ENCODE data around the gene SNX11. TPM values are rescaled to one million over a fixed set of nuclear protein-coding genes. Genes with fewer than 3 reads are reported as not detected.

The SNX11 gene
- total and polyA plus RNA-seq, 2 donors (not counting 1 experiment from before 2014, with no cell fraction given), result 12.6 to 17.7 TPM

GRCh38 chr17:48128400-48128799 is 20.8 kb downstream of the SNX11 start:
- Histone ChIP-seq H3K4me2 (ENCODE audit: extremely low read depth, insufficient read depth, low read length) (no peak overlapping the region), H4K20me1 (ENCODE audit: control insufficient read depth, extremely low read depth, insufficient read depth, low read length) (no peaks in the 10 kb centered on the region), H3K4me1 (ENCODE audit: control insufficient read depth, extremely low read depth, insufficient read depth, low read length) (no peaks in the 10 kb centered on the region), H3K9ac (ENCODE audit: insufficient read depth, low read length) (no peak overlapping the region), H3K4me3 (replicated peaks in 1 of 4; ENCODE audit: control extremely low read depth in 1 of 4, insufficient read depth in 1 of 4, low read depth in 3 of 4, low read length in 4 of 4) (no peak overlapping the region), H3K36me3 (ENCODE audit: control insufficient read depth, insufficient read depth, low read length) (no peaks in the 10 kb centered on the region), H3K27ac (ENCODE audit: insufficient read depth, low read length) (no peak overlapping the region), H3K9me3 (ENCODE audit: control insufficient read depth, insufficient read depth, low read depth, low read length) (no peaks in the 10 kb centered on the region), H3K27me3 (ENCODE audit: control insufficient read depth, insufficient read depth, low read length) (peaks cover 6% of the 10 kb centered on the region), H2AFZ (ENCODE audit: low read length) (no peak overlapping the region), H3K79me2 (ENCODE audit: control insufficient read depth, insufficient read depth, low read length) (no peaks in the 10 kb centered on the region)
- TF ChIP-seq CTCF (conservative IDR thresholded peaks at IDR 0.05 in 1 of 2, IDR thresholded peaks at IDR 0.05 in 1 of 2; ENCODE audit: low read depth in 1 of 2, low read length in 2 of 2), result no peak
- TF ChIP-seq EZH2 (IDR thresholded peaks at IDR 0.05; ENCODE audit: low read length, missing control alignments), result no peak
- DNase-seq (ENCODE audit: low read depth in 2 of 2), result no peak

- Histone ChIP-seq H4K20me1 (ENCODE audit: control insufficient read depth, extremely low read depth, insufficient read depth, low read length) (no peaks in the 10 kb centered on the region), H3K9me3 (ENCODE audit: control insufficient read depth, insufficient read depth, low read depth, low read length) (no peaks in the 10 kb centered on the region), H3K4me1 (ENCODE audit: control insufficient read depth, extremely low read depth, insufficient read depth, low read length) (no peaks in the 10 kb centered on the region), H3K27me3 (ENCODE audit: control insufficient read depth, insufficient read depth, low read length) (peaks cover 7% of the 10 kb centered on the region), H2AFZ (ENCODE audit: low read length) (no peak overlapping the region), H3K36me3 (ENCODE audit: control insufficient read depth, insufficient read depth, low read length) (no peaks in the 10 kb centered on the region), H3K4me2 (ENCODE audit: extremely low read depth, insufficient read depth, low read length) (no peak overlapping the region), H3K4me3 (replicated peaks in 1 of 4; ENCODE audit: control extremely low read depth in 1 of 4, insufficient read depth in 1 of 4, low read depth in 3 of 4, low read length in 4 of 4) (no peak overlapping the region), H3K27ac (ENCODE audit: insufficient read depth, low read length) (no peak overlapping the region), H3K9ac (ENCODE audit: insufficient read depth, low read length) (no peak overlapping the region), H3K79me2 (ENCODE audit: control insufficient read depth, insufficient read depth, low read length) (no peaks in the 10 kb centered on the region)
- DNase-seq (ENCODE audit: low read depth in 2 of 2), result no peak
- TF ChIP-seq EZH2 (IDR thresholded peaks at IDR 0.05; ENCODE audit: low read length, missing control alignments) (no peak), CTCF (conservative IDR thresholded peaks at IDR 0.05 in 1 of 2, IDR thresholded peaks at IDR 0.05 in 1 of 2; ENCODE audit: low read depth in 1 of 2, low read length in 2 of 2) (no peak)
Observed at GRCh38 chr17:48129981-48130380, 22.4 kb downstream of the SNX11 start.

- Histone ChIP-seq H3K4me1 (ENCODE audit: control insufficient read depth, extremely low read depth, insufficient read depth, low read length) (no peaks in the 10 kb centered on the region), H3K27me3 (ENCODE audit: control insufficient read depth, insufficient read depth, low read length) (peaks cover 7% of the 10 kb centered on the region), H3K4me2 (ENCODE audit: extremely low read depth, insufficient read depth, low read length) (no peak overlapping the region), H3K27ac (ENCODE audit: insufficient read depth, low read length) (no peak overlapping the region), H3K9me3 (ENCODE audit: control insufficient read depth, insufficient read depth, low read depth, low read length) (no peaks in the 10 kb centered on the region), H3K36me3 (ENCODE audit: control insufficient read depth, insufficient read depth, low read length) (no peaks in the 10 kb centered on the region), H3K79me2 (ENCODE audit: control insufficient read depth, insufficient read depth, low read length) (no peaks in the 10 kb centered on the region), H3K9ac (ENCODE audit: insufficient read depth, low read length) (no peak overlapping the region), H2AFZ (ENCODE audit: low read length) (no peak overlapping the region), H3K4me3 (replicated peaks in 1 of 4; ENCODE audit: control extremely low read depth in 1 of 4, insufficient read depth in 1 of 4, low read depth in 3 of 4, low read length in 4 of 4) (no peak overlapping the region), H4K20me1 (ENCODE audit: control insufficient read depth, extremely low read depth, insufficient read depth, low read length) (no peaks in the 10 kb centered on the region)
- TF ChIP-seq CTCF (conservative IDR thresholded peaks at IDR 0.05 in 1 of 2, IDR thresholded peaks at IDR 0.05 in 1 of 2; ENCODE audit: low read depth in 1 of 2, low read length in 2 of 2), result peak; percentile 86 to 94
- no peak for TF ChIP-seq EZH2 (IDR thresholded peaks at IDR 0.05; ENCODE audit: low read length, missing control alignments)
- peak; percentile 51 to 79 for DNase-seq (ENCODE audit: low read depth in 2 of 2)
Observed at GRCh38 chr17:48131216-48131824, 23.8 kb downstream of the SNX11 start.
